ENCODE data around the gene LRRC4C. TPM values are rescaled to one million over a fixed set of nuclear protein-coding genes. Genes with fewer than 3 reads are reported as not detected.

LRRC4C gene
- total RNA-seq, 2 experiments from 2014 or later = not detected

DNA sequence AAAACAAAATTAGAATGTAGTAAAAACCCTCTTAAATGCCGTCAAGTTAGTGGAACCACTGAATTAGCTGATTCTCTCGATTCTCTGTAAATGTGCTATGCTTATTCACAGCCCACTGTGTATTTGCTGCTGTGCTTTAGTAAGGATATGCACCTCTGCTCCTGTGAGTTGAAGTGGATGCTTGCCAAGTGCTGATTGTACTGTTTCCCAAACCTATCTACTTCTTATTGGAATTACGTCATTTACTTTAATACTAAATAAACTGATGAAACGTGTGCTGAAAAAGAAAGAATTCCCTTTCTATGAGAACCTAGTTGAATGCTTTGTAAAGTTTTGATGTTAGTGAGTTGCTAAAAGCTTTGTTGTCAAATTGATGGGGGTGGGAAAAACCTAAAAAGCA is 158.4 kb downstream of the LRRC4C start:
- Mint-ChIP-seq H3K4me1 (no peaks in the 10 kb centered on the region), H3K27me3 (no peaks in the 10 kb centered on the region), H3K27ac (no peak overlapping the region), H3K36me3 (no peaks in the 10 kb centered on the region), H3K9me3 (no peaks in the 10 kb centered on the region), H3K4me3 (no peak overlapping the region)
- POLR2A ChIA-PET = no interaction called here
- no peak for DNase-seq
- ATAC-seq (ENCODE audit: low read depth) = no peak

- Mint-ChIP-seq H3K4me1 (no peaks in the 10 kb centered on the region), H3K27ac (no peak overlapping the region), H3K4me3 (no peak overlapping the region), H3K9me3 (peaks cover 2% of the 10 kb centered on the region), H3K27me3 (no peaks in the 10 kb centered on the region), H3K36me3 (no peaks in the 10 kb centered on the region)
- POLR2A ChIA-PET = no interaction called here
- ATAC-seq (ENCODE audit: low read depth) = no peak
- DNase-seq = no peak
Measured at GRCh38 chr11:41289408-41289807, 170.0 kb downstream of the LRRC4C start.

GRCh38 chr11:41286751-41287150 is 172.7 kb downstream of the LRRC4C start:
- no peaks in the 10 kb centered on the region for H3K4me1 Mint-ChIP-seq
- H3K27me3 Mint-ChIP-seq = no peaks in the 10 kb centered on the region
- no peak for DNase-seq
- no peak overlapping the region for H3K27ac Mint-ChIP-seq
- H3K4me3 Mint-ChIP-seq = no peak overlapping the region
- no peaks in the 10 kb centered on the region for H3K36me3 Mint-ChIP-seq
- POLR2A ChIA-PET = no interaction called here
- H3K9me3 Mint-ChIP-seq = peaks cover 2% of the 10 kb centered on the region
- no peak for ATAC-seq (ENCODE audit: low read depth)

DNA sequence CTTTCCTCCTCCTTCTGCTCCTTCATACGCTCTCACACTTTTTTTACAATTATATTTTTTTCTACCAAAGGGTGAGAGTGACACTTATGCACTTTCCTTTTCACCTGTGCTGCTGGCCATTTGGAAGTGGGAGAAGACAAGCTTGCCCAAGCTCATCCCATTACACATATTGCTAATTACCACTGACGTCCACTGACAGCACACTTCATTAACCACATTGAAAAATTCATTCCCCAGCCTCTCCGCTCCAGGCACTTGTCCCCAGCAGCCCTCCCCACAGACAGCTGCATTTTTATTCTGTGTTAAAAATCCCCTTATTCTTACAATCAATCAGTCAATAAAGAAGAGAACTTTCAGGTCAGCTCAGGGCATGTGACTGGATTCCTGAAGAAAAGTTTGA is 175.1 kb downstream of the LRRC4C start:
- Mint-ChIP-seq H3K4me1 (no peaks in the 10 kb centered on the region), H3K27me3 (no peaks in the 10 kb centered on the region), H3K4me3 (no peak overlapping the region), H3K9me3 (no peaks in the 10 kb centered on the region), H3K36me3 (no peaks in the 10 kb centered on the region), H3K27ac (no peak overlapping the region)
- POLR2A ChIA-PET = no interaction called here
- ATAC-seq (ENCODE audit: low read depth) (no peak), DNase-seq (no peak)

DNA sequence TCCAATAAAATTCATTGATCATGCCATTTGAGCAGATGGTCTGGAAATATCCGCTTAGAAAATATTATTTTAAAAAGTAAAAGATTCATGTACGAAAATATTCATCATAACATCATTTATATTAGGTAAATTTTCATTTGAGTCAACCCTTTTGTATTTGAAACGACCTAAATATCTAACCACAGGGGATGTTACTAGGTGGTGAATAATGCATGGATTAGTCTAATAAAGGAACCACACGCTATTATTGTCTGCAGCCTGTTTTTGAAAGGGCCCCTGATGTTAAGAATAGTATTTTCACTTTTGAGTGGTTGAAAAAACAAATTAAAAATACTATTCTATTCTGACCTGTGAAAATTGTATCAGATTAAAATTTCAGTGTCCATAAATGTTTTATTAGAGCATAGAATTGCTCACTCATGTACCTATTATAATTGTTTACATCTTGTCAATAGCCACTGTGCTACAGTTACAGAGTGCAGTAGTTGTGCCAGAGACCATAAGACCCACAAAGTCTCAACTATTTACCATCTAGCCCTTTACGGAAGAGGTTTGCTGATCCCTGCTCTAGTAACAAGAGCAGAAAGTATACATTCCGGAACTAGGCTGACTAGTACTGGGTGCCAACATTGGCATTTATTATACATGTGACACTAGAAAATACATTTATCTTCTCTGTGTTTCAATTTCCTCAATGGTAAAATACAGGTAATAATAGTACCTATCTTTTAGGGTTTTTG is 176.1 kb downstream of the LRRC4C start:
- ATAC-seq (ENCODE audit: low read depth) (no peak), DNase-seq (no peak)
- no peaks in the 10 kb centered on the region for H3K9me3 Mint-ChIP-seq
- POLR2A ChIA-PET = no interaction called here
- H3K4me1 Mint-ChIP-seq = no peaks in the 10 kb centered on the region
- no peak overlapping the region for H3K4me3 Mint-ChIP-seq
- H3K36me3 Mint-ChIP-seq = no peaks in the 10 kb centered on the region
- H3K27ac Mint-ChIP-seq = no peak overlapping the region
- no peaks in the 10 kb centered on the region for H3K27me3 Mint-ChIP-seq

- H3K36me3 Mint-ChIP-seq = no peaks in the 10 kb centered on the region
- no peak overlapping the region for H3K27ac Mint-ChIP-seq
- POLR2A ChIA-PET = no interaction called here
- H3K4me1 Mint-ChIP-seq = no peaks in the 10 kb centered on the region
- H3K27me3 Mint-ChIP-seq = no peaks in the 10 kb centered on the region
- H3K4me3 Mint-ChIP-seq = no peak overlapping the region
- DNase-seq (no peak), ATAC-seq (ENCODE audit: low read depth) (no peak)
- H3K9me3 Mint-ChIP-seq = peaks cover 4% of the 10 kb centered on the region
Measured at GRCh38 chr11:41282395-41282794, 177.1 kb downstream of the LRRC4C start.

DNA sequence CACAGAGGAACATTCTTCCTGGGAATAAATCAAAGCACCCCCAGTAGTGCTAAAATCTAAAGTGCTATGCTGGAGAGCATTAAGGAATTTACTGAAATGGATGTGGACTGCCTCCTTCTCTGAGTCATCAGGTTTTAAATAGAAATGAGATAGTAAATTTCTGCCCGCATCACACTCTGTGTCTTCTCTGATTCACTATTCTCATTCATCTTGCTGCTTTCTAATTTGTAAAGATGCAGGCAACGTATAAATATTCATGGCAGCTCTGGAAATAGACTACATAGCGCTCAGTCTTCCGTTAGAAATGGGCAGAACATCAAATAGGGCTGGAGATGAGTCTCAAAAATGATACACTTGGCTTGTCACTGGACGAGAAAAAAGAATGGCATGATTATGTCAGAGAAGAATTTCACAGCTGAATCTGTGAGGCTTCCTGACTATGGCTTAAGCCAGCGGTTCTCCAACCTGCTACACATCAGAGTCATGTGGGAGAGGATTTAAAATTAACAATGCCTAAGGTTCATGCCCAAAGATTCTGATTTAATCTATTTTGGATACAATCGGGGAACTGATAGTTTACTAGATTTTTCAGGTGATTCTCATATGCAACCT is 178.2 kb downstream of the LRRC4C start:
- Mint-ChIP-seq H3K9me3 (peaks cover 4% of the 10 kb centered on the region), H3K36me3 (no peaks in the 10 kb centered on the region), H3K27ac (no peak overlapping the region), H3K4me1 (no peaks in the 10 kb centered on the region), H3K27me3 (no peaks in the 10 kb centered on the region), H3K4me3 (no peak overlapping the region)
- POLR2A ChIA-PET = no interaction called here
- no peak for DNase-seq
- ATAC-seq (ENCODE audit: low read depth) = no peak

DNA sequence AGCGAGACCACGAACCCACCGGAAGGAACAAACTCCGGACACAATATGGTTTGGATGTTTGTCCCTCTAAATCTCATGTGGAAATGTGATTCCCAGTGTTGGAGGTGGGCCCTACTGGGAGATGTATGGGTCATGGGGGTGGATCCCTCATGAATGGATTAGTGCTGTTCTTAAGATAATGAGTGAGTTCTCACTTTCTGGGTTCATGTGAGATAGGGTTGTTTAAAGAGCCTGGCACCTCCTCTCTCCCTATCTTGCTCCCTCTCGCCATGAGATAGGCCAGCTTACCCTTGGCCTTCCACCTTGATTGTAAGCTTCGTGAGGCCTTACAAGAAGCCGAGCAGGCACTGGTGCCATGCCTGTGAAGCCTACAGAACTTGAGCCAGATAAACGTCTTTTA is 184.6 kb downstream of the LRRC4C start:
- Mint-ChIP-seq H3K36me3 (no peaks in the 10 kb centered on the region), H3K4me1 (no peaks in the 10 kb centered on the region), H3K27ac (no peak overlapping the region), H3K9me3 (peaks cover 10% of the 10 kb centered on the region), H3K4me3 (no peak overlapping the region), H3K27me3 (no peaks in the 10 kb centered on the region)
- ATAC-seq (ENCODE audit: low read depth) = no peak
- POLR2A ChIA-PET = no interaction called here
- no peak for DNase-seq

DNA sequence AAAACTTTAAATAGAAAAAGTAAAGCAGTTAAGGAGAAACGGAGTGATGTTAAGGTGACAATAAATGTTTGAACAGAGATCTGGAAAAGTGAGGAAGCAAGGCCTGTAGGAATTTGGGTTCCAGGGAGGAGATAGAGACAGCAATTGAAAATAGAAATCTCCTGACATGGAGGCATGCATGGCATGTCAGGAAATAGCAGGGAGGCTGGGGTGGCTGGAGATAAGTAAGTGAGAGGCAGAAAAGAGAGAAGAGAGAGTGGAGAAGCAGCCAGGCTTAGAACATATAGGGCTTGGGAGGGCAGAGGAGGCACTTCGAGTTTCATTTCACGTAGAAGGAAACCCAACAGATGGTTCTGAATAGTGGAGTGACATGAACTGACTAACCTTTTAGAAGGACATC is 185.5 kb downstream of the LRRC4C start:
- ATAC-seq (ENCODE audit: low read depth) (no peak), DNase-seq (no peak)
- Mint-ChIP-seq H3K36me3 (no peaks in the 10 kb centered on the region), H3K4me3 (no peak overlapping the region), H3K9me3 (peaks cover 10% of the 10 kb centered on the region), H3K27ac (no peak overlapping the region), H3K27me3 (no peaks in the 10 kb centered on the region), H3K4me1 (no peaks in the 10 kb centered on the region)
- POLR2A ChIA-PET = no interaction called here

DNA sequence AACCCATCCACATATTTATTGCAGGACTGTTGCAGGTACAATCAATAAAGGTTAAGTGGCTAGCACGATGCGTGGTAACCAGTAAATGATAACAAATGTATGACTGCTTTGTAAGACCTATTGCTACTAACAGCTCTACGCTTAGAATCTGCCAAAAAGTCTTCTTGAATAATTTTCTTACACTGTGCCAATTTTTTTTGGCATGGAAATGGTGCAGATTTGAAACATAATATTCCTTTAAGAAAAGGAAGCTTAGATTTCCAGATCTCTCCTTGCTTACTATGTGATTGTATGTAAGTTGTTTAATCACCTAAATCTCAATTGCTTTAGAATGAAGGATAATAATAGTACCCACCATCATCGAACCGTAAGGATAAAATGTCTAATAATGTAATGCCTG is 192.0 kb downstream of the LRRC4C start:
- ATAC-seq (ENCODE audit: low read depth) (no peak), DNase-seq (no peak)
- Mint-ChIP-seq H3K4me1 (no peaks in the 10 kb centered on the region), H3K27me3 (no peaks in the 10 kb centered on the region), H3K9me3 (no peaks in the 10 kb centered on the region), H3K27ac (no peak overlapping the region), H3K4me3 (no peak overlapping the region), H3K36me3 (no peaks in the 10 kb centered on the region)
- POLR2A ChIA-PET = no interaction called here

DNA sequence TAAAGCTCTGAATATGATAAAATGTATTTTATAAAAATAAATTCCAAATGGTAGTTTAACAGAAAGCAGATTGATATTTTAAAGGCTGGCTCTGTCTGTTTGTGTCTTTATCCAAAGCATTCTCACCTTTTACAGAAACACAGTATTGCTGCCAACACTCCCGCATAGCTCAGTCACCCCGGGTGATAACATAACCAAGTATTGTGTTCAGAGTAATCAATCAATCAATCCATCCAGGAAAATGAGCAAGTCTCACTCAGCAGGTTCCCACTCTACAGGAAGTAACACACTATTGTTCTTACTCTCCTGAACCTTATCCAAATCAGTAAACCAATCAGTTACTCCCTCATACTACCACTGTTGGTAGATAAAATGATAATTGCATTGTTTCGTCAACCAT is 203.4 kb downstream of the LRRC4C start:
- DNase-seq = no peak
- Mint-ChIP-seq H3K4me1 (no peaks in the 10 kb centered on the region), H3K9me3 (peaks cover 3% of the 10 kb centered on the region), H3K27me3 (no peaks in the 10 kb centered on the region), H3K36me3 (no peaks in the 10 kb centered on the region), H3K27ac (no peak overlapping the region), H3K4me3 (no peak overlapping the region)
- POLR2A ChIA-PET = no interaction called here
- ATAC-seq (ENCODE audit: low read depth) = no peak

- H3K9me3 Mint-ChIP-seq = peaks cover 3% of the 10 kb centered on the region
- no peak overlapping the region for H3K4me3 Mint-ChIP-seq
- H3K27ac Mint-ChIP-seq = no peak overlapping the region
- no peaks in the 10 kb centered on the region for H3K4me1 Mint-ChIP-seq
- no peaks in the 10 kb centered on the region for H3K27me3 Mint-ChIP-seq
- POLR2A ChIA-PET = no interaction called here
- ATAC-seq (ENCODE audit: low read depth) (no peak), DNase-seq (no peak)
- no peaks in the 10 kb centered on the region for H3K36me3 Mint-ChIP-seq
Measured at GRCh38 chr11:41254966-41255365, 204.5 kb downstream of the LRRC4C start.

- H3K27me3 Mint-ChIP-seq = no peaks in the 10 kb centered on the region
- ATAC-seq (ENCODE audit: low read depth) = no peak
- no peak for DNase-seq
- H3K4me1 Mint-ChIP-seq = no peaks in the 10 kb centered on the region
- H3K27ac Mint-ChIP-seq = no peak overlapping the region
- H3K36me3 Mint-ChIP-seq = no peaks in the 10 kb centered on the region
- H3K9me3 Mint-ChIP-seq = peaks cover 3% of the 10 kb centered on the region
- POLR2A ChIA-PET = no interaction called here
- no peak overlapping the region for H3K4me3 Mint-ChIP-seq
Measured at GRCh38 chr11:41250408-41250935, 209.0 kb downstream of the LRRC4C start.

- H3K4me1 Mint-ChIP-seq = no peaks in the 10 kb centered on the region
- H3K4me3 Mint-ChIP-seq = no peak overlapping the region
- POLR2A ChIA-PET = no interaction called here
- ATAC-seq (ENCODE audit: low read depth) (no peak), DNase-seq (no peak)
- H3K27me3 Mint-ChIP-seq = no peaks in the 10 kb centered on the region
- no peak overlapping the region for H3K27ac Mint-ChIP-seq
- H3K9me3 Mint-ChIP-seq = peaks cover 3% of the 10 kb centered on the region
- H3K36me3 Mint-ChIP-seq = no peaks in the 10 kb centered on the region
Measured at GRCh38 chr11:41247621-41248020, 211.8 kb downstream of the LRRC4C start.

All from activated naive CD8-positive, alpha-beta T cell treated with anti-CD3 and anti-CD28 coated beads, Interleukin-2, amount 10 ng/mL, durations not matched to agents 7 days and 5 days (primary cell).